NCI-H510A treated with DMSO at 0.1 percent for 48 hours (cell line): ENCODE measurements around the gene PCDHA11.
A peak's percentile ranks its signal among the peaks of the same experiment; 100 is the strongest.
"Not testable (repeated sequence)": the region's sequence is repeated elsewhere in the genome, so short reads cannot be mapped to it uniquely, and the experiment has no call there.

Source experiments
- DNase-seq: peaks from one replicate; lab custom pipeline; 2025; lab: John Stamatoyannopoulos, UW

PCDHA11 gene

DNA sequence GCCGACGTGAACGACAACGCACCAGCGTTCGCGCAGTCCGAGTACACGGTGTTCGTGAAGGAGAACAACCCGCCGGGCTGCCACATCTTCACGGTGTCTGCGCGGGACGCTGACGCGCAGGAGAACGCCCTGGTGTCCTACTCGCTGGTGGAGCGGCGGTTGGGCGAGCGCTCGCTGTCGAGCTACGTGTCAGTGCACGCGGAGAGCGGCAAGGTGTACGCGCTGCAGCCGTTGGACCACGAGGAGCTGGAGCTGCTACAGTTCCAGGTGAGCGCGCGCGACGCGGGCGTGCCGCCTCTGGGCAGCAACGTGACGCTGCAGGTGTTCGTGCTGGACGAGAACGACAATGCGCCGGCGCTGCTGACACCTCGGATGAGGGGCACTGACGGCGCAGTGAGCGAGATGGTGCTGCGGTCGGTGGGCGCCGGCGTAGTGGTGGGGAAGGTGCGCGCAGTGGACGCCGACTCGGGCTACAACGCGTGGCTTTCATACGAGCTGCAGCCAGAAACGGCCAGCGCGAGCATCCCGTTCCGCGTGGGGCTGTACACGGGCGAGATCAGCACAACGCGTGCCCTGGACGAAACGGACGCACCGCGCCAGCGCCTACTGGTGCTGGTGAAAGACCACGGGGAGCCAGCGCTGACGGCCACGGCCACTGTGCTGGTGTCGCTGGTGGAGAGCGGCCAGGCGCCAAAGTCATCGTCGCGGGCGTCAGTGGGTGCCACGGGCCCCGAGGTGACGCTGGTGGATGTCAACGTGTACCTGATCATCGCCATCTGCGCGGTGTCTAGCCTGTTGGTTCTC lies 18.7 kb upstream of the PCDHA11 start:
- not testable (repeated sequence) for DNase-seq

DNA sequence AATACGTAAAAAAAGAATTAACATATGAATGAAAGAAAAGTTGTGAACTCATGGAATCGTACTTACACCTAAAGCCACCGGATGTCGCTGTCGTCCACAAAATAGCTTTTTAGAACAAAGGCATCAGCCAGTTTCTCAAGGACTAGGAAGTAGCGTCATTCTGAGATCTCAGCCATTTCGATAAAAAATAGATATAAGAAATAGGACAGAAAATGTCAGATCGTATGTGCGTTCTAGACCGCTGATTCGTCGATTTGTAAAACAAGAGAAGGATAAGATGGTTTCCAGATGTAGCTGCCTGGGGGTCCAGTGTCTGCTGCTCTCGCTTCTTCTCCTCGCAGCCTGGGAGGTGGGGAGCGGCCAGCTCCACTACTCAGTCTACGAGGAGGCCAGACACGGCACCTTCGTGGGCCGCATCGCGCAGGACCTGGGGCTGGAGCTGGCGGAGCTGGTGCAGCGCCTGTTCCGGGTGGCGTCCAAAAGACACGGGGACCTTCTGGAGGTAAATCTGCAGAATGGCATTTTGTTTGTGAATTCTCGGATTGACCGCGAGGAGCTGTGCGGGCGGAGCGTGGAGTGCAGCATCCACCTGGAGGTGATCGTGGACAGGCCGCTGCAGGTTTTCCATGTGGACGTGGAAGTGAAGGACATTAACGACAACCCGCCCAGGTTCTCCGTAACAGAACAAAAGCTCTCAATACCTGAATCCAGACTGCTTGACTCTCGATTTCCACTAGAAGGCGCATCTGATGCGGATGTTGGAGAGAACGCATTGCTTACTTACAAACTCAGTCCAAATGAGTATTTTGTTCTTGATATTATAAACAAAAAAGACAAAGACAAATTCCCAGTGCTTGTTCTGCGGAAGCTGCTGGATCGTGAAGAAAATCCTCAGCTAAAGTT lies 12.7 kb upstream of the PCDHA11 start, which contains the start of gene PCDHA10:
TSS of gene PCDHA10 (plus strand) at position 126 of the 903 bp plus-strand sequence. CDS start at position 278, 152 bp downstream.
- peak; percentile 33 for DNase-seq

DNA sequence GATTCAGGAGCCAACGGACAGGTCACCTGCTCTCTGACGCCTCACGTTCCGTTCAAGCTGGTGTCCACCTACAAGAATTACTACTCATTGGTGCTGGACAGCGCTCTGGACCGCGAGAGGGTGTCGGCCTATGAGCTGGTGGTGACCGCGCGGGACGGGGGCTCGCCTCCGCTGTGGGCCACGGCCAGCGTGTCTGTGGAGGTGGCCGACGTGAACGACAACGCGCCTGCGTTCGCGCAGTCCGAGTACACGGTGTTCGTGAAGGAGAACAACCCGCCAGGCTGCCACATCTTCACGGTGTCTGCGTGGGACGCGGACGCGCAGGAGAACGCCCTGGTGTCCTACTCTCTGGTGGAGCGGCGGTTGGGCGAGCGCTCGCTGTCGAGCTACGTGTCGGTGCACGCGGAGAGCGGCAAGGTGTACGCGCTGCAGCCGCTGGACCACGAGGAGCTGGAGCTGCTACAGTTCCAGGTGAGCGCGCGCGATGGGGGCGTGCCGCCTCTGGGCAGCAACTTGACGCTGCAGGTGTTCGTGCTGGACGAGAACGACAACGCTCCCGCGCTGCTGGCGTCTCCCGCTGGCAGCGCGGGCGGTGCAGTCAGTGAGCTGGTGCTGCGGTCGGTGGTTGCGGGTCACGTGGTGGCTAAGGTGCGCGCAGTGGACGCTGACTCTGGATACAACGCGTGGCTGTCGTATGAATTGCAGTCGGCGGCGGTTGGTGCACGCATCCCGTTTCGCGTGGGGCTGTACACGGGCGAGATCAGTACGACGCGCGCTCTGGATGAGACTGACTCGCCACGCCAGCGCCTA lies 11.4 kb upstream of the PCDHA11 start:
- DNase-seq = no peak

DNA sequence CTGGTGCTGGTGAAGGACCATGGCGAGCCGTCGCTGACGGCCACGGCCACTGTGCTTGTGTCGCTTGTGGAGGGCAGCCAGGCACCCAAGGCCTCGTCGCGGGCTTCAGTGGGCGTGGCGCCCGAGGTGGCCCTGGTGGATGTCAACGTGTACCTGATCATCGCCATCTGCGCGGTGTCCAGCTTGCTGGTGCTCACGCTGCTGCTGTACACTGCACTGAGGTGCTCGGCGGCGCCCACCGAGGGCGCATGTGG lies 10.8 kb upstream of the PCDHA11 start:
- DNase-seq = no peak

DNA sequence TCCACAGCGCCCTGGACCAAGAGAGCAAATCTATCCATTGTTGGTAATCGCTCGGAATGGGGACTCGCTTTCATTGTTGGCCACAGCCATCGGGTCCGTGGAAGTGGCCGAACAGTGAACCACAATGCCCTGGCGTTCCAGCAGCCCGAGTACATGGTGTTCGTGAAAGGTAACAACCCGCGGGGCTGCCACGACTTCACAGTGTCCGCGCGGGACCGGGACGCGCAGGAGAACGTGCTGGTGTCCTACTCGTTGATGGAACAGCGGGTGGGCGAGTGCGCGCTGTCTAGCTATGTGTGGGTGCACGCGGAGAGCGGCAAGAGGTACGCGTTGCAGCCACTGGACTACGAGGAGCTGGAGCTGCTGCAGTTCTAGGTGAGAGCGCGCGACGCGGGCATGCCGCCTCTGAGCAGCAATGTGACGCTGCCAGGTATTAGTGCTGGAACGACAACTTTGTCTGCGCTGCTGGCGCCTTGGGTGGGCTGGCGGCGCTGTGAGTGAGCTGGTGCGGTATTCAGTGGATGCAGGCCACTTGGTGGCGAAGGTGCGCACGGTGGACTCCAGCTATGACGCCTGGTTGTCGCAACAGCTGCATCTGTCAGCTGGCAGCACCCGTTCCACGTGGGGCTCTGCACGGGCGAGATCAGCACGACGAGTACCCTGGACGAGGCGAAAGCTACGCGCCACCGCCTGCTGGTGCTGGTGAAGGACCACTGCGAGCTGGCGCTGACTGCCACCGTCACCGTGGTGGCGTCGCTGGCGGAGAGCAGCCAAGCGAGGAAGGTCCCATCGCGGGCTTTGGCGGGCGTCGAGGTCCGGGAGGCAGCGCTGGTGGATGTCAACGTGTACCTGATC lies 6.1 kb upstream of the PCDHA11 start:
- no peak for DNase-seq

DNA sequence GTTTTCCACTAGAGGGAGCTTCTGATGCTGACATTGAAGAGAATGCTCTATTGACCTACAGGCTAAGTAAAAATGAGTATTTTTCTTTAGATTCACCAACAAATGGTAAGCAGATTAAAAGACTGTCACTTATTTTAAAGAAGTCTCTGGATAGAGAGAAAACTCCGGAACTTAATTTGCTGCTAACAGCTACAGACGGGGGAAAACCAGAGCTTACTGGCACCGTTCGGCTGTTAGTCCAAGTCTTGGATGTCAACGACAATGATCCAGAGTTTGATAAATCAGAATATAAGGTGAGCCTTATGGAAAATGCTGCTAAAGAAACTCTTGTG lies 764 bp downstream of the PCDHA11 start:
- no peak for DNase-seq

DNA sequence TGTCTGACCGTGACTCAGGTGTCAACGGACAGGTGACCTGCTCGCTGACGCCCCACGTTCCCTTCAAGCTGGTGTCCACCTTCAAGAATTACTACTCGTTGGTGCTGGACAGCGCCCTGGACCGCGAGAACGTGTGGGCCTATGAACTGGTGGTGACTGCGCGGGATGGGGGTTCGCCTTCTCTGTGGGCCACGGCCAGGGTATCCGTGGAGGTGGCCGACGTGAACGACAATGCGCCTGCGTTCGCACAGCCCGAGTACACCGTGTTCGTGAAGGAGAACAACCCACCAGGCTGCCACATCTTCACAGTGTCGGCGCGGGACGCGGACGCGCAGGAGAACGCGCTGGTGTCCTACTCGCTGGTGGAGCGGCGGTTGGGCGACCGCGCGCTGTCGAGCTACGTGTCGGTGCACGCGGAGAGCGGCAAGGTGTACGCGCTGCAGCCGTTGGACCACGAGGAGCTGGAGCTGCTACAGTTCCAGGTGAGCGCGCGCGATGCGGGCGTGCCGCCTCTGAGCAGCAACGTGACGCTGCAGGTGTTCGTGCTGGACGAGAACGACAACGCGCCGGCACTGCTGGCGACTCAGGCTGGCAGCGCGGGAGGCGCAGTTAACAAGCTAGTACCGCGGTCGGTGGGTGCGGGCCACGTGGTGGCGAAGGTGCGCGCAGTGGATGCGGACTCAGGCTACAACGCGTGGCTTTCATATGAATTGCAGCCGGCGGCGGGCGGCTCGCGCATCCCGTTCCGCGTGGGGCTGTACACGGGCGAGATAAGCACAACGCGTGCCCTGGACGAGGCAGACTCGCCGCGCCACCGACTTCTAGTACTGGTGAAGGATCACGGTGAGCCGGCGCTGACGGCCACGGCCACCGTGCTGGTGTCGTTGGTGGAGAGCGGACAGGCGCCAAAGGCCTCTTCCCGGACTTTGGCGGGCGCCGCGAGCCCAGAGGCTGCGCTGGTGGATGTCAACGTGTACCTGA lies 1.8 kb downstream of the PCDHA11 start:
- DNase-seq = no peak

DNA sequence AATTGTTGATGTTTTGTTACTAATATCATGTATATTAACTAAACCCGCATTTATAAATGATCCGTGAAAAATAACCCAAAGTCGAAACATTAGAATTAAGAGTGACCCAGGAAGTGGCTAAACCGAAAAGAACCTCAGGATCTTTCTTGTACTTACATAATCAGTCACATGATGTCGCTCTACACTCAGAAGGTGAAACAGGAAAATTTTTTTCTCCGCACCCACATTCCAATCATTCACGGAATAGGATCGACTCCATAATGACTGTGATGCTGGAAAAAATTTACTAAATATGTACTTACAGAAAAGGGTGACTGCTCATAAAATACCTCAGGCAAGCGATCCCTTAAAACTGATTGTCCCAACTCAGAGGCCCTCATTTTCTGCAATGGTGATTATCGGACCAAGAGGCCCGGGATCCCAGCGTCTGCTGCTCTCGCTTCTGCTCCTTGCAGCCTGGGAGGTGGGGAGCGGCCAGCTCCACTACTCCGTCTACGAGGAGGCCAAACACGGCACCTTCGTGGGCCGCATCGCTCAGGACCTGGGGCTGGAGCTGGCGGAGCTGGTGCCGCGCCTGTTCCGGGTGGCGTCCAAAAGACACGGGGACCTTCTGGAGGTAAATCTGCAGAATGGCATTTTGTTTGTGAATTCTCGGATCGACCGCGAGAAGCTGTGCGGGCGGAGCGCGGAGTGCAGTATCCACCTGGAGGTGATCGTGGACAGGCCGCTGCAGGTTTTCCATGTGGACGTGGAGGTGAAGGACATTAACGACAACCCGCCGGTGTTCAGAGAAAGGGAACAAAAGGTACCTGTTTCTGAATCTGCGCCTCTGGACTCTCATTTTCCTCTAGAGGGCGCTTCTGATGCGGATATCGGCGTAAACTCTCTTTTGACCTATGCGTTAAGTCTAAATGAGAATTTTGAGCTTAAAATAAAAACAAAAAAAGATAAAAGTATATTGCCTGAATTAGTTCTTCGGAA lies 6.6 kb downstream of the PCDHA11 start, which contains the start of gene PCDHA12:
TSS of gene PCDHA12 (plus strand) at position 224 of the 981 bp plus-strand sequence. CDS start at position 389, 165 bp downstream.
- DNase-seq = peak; percentile 31

DNA sequence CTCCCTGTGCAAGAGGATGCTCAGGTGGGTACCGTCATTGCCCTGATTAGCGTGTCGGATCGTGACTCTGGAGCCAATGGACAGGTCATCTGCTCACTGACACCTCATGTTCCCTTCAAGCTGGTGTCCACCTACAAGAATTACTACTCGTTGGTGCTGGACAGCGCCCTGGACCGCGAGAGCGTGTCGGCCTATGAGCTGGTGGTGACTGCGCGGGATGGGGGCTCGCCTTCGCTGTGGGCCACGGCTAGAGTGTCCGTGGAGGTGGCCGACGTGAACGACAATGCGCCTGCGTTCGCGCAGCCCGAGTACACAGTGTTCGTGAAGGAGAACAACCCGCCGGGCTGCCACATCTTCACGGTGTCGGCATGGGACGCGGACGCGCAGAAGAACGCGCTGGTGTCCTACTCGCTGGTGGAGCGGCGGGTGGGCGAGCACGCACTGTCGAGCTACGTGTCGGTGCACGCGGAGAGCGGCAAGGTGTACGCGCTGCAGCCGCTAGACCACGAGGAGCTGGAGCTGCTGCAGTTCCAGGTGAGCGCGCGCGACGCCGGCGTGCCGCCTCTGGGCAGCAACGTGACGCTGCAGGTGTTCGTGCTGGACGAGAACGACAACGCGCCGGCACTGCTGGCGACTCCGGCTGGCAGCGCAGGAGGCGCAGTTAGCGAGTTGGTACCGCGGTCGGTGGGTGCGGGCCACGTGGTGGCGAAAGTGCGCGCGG lies 7.9 kb downstream of the PCDHA11 start:
- DNase-seq = not testable (repeated sequence)

DNA sequence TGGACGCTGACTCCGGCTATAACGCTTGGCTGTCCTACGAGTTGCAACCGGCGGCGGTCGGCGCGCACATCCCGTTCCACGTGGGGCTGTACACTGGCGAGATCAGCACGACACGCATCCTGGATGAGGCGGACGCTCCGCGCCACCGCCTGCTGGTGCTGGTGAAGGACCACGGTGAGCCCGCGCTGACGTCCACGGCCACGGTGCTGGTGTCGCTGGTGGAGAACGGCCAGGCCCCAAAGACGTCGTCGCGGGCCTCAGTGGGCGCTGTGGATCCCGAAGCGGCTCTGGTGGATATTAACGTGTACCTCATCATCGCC lies 8.5 kb downstream of the PCDHA11 start:
- DNase-seq = no peak

DNA sequence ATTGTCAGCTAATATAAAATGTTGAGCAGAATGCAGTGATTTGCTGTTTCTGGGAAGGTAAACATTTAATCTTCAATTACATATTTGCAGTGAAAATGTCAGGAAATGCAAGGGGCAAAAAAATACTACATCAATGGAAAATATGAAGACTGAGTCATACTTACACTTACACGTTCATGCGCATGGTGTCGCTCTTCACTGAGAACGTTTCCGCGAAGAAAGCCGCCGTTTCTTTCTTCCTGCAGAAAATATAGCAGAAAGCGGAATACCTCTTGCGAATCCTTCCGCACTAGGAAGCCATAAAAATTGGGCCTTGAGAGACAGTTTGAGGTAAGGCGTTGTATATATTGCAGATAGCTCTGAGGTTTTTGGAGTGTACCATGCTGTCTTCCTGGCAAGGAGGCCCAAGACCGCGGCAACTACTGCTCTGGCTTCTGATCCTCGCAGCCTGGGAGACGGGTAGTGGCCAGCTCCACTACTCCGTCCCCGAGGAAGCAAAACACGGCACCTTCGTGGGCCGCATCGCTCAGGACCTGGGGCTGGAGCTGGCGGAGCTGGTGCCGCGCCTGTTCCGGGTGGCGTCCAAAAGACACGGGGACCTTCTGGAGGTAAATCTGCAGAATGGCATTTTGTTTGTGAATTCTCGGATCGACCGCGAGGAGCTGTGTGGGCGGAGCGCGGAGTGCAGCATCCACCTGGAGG lies 13.3 kb downstream of the PCDHA11 start, which contains the start of gene PCDHA13:
TSS of gene PCDHA13 (plus strand) at position 236 of the 702 bp plus-strand sequence. CDS start at position 381, 145 bp downstream.
- no peak for DNase-seq

DNA sequence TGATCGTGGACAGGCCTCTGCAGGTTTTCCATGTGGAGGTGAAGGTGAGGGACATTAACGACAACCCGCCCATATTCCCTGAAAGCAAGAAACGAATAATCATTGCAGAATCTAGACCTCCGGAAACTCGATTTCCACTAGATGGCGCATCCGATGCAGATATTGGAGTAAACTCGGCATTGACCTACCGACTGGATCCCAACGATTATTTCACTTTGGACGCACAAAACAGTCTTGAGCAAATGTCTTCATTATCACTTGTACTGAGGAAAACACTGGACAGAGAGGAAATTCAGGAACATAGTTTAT lies 13.8 kb downstream of the PCDHA11 start:
- no peak for DNase-seq

DNA sequence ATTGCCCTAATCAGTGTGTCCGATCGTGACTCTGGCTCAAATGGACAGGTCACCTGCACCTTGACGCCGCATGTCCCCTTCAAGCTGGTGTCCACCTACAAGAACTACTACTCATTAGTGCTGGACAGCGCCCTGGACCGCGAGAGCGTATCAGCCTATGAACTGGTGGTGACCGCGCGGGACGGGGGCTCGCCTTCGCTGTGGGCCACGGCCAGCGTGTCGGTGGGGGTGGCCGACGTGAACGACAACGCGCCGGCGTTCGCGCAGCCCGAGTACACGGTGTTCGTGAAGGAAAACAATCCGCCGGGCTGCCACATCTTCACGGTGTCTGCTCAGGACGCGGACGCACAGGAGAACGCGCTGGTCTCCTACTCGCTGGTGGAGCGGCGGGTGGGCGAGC lies 14.6 kb downstream of the PCDHA11 start:
- DNase-seq = no peak

DNA sequence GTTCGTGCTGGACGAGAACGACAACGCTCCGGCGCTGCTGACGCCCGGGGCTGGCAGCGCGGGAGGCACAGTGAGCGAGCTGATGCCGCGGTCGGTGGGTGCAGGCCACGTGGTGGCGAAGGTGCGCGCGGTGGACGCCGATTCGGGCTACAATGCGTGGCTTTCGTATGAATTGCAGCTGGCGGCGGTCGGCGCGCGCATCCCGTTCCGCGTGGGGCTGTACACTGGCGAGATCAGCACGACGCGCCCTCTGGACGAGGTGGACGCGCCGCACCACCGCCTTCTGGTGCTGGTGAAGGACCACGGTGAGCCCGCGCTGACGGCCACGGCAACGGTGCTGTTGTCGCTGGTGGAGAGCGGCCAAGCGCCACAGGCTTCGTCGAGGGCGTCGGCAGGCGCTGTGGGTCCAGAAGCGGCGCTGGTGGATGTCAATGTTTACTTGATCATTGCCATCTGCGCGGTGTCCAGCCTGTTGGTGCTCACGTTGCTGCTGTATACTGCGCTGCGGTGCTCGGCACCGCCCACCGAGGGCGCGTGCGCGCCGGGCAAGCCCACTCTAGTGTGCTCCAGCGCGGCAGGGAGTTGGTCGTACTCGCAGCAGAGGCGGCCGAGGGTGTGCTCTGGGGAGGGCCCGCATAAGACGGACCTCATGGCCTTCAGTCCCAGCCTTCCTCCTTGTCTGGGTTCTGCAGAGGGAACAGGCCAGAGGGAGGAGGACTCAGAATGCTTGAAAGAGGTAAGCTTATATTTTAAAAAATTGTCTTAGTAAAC lies 15.4 kb downstream of the PCDHA11 start:
- DNase-seq = no peak

DNA sequence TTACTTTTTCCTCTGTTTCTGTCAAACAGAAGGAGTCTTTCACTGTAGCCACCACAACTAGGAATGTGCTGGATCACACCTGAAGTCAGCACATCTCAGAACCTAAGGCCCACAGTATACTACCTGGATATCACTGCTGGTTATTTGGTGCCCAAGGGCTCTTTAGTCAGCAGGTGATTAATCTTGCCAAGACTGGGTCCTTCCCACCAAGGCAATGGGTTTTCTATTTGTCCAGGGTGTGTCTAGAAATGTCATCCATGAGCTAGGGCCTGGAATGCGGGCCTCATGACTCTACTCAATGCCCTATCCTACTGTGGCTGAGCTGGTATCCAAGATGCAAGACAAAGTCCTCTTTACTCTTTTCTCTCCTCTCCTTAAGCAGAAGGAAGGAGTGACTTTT lies 47.6 kb downstream of the PCDHA11 start:
- no peak for DNase-seq
